KG1 (cell line): ENCODE results near the gene RNF181.
"Not testable (repeated sequence)": the region's sequence is repeated elsewhere in the genome, so short reads cannot be mapped to it uniquely, and the experiment has no call there.

Experiments
- DNase-seq: peaks from one replicate; lab custom pipeline; 2025; lab: John Stamatoyannopoulos, UW

The RNF181 gene

DNA sequence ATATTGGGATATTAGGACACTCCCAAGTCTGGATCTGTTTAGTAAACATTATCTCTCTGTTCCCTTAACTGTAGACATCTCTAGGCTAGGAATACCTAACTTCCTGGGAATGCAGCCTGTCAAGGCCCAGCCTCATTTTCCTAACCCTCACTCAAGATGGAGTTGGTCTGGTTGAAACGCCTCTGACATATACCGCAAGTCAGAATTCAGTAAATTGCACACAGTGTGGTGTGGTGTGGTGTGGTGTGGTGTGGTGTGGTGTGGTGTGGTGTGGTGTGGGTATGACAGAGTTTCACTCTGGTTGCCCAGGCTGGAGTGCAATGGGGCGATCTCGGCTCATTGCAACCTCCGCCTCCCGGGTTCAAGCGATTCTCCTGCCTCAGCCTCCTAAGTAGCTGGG lies 19.2 kb downstream of the RNF181 start:
- DNase-seq: not testable (repeated sequence)

DNA sequence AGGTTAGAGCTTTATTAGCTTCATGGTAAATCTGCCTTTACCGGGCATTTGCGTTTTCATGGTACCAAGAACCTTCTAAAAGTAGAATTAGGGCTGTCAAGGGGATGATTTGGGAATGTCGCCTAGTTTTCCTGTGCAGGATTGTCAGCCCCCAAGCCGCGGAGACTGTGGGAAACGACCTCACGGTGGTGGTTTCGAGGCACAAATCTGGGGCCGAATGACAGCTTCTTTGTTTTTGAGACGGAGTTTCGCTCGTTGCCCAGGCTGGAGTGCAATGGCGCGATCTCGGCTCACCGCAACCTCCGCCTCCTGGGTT lies 19.8 kb downstream of the RNF181 start:
- DNase-seq: no peak

DNA sequence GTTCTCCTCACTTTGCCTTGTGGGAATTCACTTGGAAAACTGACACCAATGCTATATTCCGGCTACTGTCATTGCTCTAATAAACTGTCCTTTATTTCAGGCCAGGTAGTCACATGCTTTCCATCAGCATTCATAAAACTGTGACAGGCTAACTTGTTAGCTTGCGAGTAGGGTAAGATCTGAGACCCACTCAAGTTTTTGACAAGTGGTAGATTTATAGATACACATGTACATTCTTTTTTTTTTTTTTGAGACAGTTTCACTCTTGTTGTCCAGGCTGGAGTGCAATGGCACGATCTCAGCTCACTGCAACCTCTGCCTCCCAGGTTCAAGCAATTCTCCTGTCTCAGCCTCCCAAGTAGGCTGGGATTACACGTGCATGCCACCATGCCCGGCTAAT lies 22.2 kb downstream of the RNF181 start:
- DNase-seq: not testable (repeated sequence)

DNA sequence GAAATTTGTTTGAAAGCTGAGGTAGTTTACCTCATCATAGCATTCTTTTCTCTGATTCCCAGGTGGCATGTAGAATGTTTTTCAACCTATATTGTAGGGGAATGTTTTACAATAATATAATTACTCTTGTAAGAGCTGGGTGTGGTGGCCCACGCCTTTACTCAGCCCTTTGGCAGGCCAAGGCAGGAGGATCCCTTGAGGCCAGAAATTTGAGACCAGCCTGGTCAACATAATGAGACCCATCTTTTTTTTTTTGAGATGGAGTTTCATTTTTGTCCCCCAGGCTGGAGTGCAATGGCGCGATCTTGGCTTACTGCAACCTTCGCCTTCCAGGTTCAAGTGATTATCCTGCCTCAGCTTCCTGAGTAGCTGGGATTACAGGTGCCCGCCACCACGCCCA lies 24.1 kb downstream of the RNF181 start:
- no peak for DNase-seq

DNA sequence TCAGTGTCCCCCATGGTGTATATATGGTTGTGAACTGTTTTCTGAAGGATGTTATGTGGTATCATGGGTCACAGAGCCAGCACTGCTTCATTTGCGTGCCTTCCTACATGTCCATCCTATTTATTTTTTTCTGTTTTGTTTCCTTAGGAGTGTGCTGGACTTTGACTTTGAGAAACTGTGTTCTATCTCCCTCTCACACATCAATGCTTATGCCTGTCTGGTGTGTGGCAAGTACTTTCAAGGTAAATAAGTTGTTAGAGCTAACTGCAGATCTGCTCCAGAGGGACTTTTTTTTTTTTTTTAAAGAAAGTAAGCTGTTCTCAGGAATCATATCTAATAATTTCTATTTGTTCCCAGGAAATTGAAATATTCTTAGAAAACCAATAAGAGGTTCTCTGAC lies 25.8 kb downstream of the RNF181 start:
- no peak for DNase-seq

DNA sequence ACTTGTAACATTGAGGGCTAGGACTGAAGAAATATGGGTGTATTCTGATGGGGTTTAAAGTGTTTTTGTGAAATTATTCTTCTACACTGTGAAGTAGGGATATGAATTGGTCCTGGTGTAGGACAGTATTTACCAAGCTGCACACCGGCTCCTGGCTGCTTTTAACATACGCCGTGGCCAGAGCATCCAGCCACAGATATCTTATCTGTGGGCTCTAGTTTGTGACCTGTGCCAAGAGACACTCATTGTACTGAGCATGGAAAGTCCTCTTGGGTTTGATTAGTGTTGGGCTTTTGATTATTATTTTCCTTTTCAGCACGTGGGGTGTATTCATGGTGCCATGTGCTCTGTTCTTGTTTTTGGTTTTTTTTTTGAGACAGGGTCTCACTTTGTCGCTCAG lies 28.4 kb downstream of the RNF181 start:
- no peak for DNase-seq

DNA sequence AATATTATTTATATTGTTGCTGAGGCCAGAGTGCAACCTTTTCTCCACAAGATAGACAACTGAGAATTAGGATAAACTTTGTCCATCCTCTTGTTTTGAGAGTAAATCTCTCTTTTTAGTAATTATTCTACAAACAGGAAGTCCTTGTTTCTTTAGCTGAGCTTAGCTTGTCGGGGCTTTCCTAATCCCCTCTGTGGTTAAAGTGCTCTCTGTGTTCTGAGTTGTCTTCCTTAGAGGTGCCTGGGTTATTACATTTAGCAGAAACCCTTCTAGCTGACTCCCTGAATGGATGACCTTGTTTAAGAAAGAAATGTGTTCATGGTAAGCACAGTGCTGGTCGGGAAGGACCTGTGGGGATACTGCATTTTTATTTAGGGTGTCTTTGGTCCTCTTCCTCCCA lies 33.1 kb downstream of the RNF181 start:
- DNase-seq: no peak

DNA sequence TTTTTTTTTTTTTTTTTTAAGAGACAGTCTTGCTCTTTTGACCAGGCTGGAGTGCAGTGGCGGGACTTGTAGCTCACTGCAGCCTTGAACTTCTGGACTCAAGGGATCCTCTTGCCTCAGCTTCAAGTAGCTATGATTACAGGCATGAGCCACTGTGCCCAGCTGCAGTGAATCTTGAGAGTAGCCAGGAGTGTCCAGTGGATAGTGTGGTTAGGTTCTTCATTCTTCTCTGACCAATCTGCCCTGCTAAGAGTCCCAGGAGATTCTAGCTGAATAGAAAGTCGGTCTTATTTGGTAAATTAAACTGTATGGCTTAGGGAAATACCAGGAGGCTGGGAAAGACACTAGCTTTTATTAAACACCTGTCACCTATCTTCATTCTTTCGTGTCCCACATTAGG lies 35.8 kb downstream of the RNF181 start:
- no peak for DNase-seq

DNA sequence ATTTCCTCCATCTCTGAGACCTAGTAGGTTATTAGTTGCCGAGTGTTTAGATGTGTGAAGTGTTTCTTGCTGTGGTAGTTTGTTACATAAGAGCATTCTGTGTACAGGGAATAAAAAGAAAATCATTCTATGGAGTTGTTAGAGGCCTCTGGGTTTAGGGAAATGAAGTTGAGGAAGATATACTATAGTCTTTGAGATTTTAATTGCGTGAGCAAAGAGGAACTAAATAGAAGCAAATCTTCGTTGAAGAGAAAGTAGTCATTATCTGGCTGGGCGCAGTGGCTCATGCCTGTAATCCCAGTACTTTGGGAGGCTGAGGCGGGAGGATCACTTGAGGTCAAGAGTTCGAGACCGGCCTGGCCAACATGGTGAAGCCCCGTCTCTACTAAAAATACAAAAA lies 39.5 kb downstream of the RNF181 start:
- DNase-seq: no peak

DNA sequence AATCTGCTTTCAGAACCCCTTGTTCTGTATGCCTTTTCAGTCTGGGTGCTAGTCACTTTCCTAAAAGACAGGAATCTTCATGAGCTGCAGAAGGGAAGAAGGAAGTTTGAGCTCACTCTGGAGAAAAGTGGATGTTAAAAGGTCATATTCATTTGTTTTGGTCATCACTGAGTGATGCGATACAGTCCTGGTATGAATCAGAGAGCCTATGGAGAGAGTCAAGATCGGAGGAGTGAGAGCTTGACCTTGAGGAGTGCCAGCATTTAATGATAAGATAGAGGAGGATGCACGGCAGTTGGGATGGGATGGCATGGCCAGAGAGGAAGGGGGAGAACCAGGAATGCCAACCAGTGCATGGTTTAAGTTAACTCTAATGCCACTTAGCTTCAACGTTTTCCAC lies 40.1 kb downstream of the RNF181 start:
- no peak for DNase-seq

DNA sequence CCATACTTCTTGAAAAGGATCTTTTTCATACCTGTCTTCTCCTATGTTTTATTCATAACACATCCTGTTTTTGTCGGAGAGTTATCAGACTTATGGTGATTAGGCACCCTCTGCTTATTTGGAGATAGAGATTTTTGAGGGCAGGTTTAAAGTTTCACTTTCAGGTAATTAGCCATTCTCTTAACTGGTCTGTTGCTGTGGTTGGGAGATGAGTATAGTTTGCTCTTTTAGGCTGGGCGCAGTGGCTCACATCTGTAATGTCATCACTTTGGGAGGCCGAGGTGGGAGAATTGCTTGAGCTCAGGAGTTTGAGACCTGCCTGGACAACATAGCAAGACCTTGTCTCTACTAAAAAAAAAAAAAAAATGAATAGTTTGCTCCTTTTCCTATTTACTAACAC lies 47.2 kb downstream of the RNF181 start:
- no peak for DNase-seq

DNA sequence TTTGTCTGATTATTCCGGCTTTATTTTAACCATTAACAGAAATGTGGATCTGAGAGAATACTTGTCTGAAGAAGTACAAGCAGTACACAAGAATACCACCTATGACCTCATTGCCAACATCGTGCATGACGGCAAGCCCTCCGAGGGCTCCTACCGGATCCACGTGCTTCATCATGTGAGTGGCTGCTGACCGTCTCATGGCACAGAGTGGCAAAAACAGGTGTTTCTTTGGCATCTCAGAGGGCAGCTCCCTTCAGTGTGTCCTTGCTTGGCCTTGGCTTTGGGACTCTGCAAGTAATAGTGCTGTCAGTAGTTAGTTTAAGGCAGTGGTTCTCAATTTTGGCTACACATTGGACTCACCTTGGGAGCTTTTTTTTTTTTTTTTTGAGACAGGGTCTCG lies 49.4 kb downstream of the RNF181 start:
- no peak for DNase-seq

DNA sequence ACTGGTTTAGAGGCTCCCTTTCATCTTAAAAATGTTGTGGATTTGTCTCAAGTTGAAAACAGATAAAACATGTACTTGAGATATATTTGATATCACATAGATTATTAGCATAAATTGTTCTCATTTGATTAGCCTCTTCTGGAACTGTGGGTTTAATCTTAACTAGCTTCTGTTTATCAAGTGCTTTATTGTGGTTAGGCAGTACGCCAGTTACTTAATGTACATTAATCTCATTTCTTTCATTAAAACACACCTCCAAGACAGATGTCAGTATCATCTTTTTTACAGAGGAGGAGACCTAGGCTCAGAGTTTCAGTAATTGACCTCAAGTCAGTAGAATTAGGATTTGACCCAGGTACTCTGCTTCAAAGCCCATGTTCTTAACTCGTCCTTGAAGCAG lies 50.6 kb downstream of the RNF181 start:
- DNase-seq: no peak
